Duodenal mucosa (tissue), 2 donors: ENCODE data around the gene VEGFB.
A peak's percentile ranks its signal among the peaks of the same experiment; 100 is the strongest.

Experiments
- H3K27ac ChIP-seq: one replicate; pipeline ENCODE4 v1.7.0; 2013; ENCODE audit warnings: low read depth, low read length
- H3K27me3 ChIP-seq, 2 donors: one replicate each; pipeline ENCODE4 v1.7.0; 2013; ENCODE audit warnings: low read length in 2 of 2, control low read depth in 1 of 2; ENCODE audit not compliant: insufficient read depth in 2 of 2, control insufficient read depth in 1 of 2
- H3K36me3 ChIP-seq, 2 donors: one replicate each; pipeline ENCODE4 v1.7.0; 2013; ENCODE audit warnings: low read length in 2 of 2, control low read depth in 1 of 2; ENCODE audit not compliant: insufficient read depth in 2 of 2, control insufficient read depth in 1 of 2
- H3K4me1 ChIP-seq, 2 donors: one replicate each; pipeline ENCODE4 v1.7.0; 2013; ENCODE audit warnings: low read length in 2 of 2, control low read depth in 1 of 2; ENCODE audit not compliant: insufficient read depth in 2 of 2, control insufficient read depth in 1 of 2
- H3K4me3 ChIP-seq, 2 donors: one replicate each; pipeline ENCODE4 v1.7.0; 2013; ENCODE audit warnings: low read length in 2 of 2, low read depth in 1 of 2
- H3K9ac ChIP-seq, 2 donors: one replicate each; pipeline ENCODE4 v1.7.0; 2013; ENCODE audit warnings: low read length in 2 of 2, low read depth in 1 of 2
- H3K9me3 ChIP-seq, 2 donors: one replicate each; pipeline ENCODE4 v1.7.0; 2013; ENCODE audit warnings: low read length in 2 of 2, control low read depth in 1 of 2; ENCODE audit not compliant: control insufficient read depth in 1 of 2

The VEGFB gene

GRCh38 chr11:64251016-64251752, 16.8 kb downstream of the VEGFB start, which contains the start of gene PLCB3:
Gene PLCB3, plus strand, starts transcription at chr11:64251530. Its CDS starts 120 bp downstream, at chr11:64251650.
- Histone ChIP-seq H3K9me3 (no peaks in the 10 kb centered on the region), H3K4me1 (peaks cover 59 to 71% of the 10 kb centered on the region in 2 donors), H3K36me3 (peaks cover 11 to 23% of the 10 kb centered on the region in 2 donors), H3K4me3 (peak within 1 kb of the TSS; percentile 66 to 90), H3K27me3 (no peaks in the 10 kb centered on the region), H3K27ac (peak within 1 kb of the TSS; percentile 94), H3K9ac (peak within 1 kb of the TSS; percentile 84 to 89)

GRCh38 chr11:64251753-64252002, 17.3 kb downstream of the VEGFB start:
- no peaks in the 10 kb centered on the region for H3K27me3 ChIP-seq
- H3K9me3 ChIP-seq = no peaks in the 10 kb centered on the region
- peak overlapping the region; percentile 94 for H3K27ac ChIP-seq
- H3K4me1 ChIP-seq = peaks cover 59 to 71% of the 10 kb centered on the region in 2 donors
- peaks cover 16 to 28% of the 10 kb centered on the region in 2 donors for H3K36me3 ChIP-seq
- peak overlapping the region; percentile 84 to 89 for H3K9ac ChIP-seq
- peak overlapping the region; percentile 66 to 90 for H3K4me3 ChIP-seq

- peak overlapping the region; percentile 66 to 90 for H3K4me3 ChIP-seq
- H3K4me1 ChIP-seq = peaks cover 59 to 68% of the 10 kb centered on the region in 2 donors
- H3K27ac ChIP-seq = peak overlapping the region; percentile 94
- no peaks in the 10 kb centered on the region for H3K9me3 ChIP-seq
- peaks cover 16 to 31% of the 10 kb centered on the region in 2 donors for H3K36me3 ChIP-seq
- H3K27me3 ChIP-seq = no peaks in the 10 kb centered on the region
- H3K9ac ChIP-seq = peak overlapping the region; percentile 84 to 89
Measured at GRCh38 chr11:64252003-64252872, 17.9 kb downstream of the VEGFB start.

DNA sequence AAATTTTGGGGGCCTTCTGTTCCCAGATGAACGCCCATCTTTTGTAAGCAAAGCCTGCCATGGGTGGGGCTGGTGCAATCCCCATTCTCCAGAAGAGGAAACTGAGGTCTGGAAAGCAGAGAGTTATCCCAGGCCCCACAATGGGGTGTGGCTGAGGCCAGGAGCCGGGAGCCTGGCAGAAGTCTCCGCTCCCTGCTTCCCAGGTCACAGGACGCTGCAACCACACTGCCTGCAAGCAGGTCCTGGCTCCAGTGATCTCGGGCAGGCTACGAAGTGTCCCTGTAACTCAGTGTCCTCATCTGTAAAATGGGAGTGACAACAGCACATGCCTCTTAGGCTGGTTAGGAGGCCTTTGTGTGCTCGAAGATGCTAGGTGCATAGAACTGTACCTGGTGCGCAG, 18.7 kb downstream of the VEGFB start:
- Histone ChIP-seq H3K9ac (peak overlapping the region; percentile 56 to 89), H3K27me3 (no peaks in the 10 kb centered on the region), H3K36me3 (peaks cover 16 to 37% of the 10 kb centered on the region in 2 donors), H3K27ac (peak overlapping the region; percentile 94), H3K4me3 (peak overlapping the region; percentile 66 to 90), H3K4me1 (peaks cover 53 to 61% of the 10 kb centered on the region in 2 donors), H3K9me3 (no peaks in the 10 kb centered on the region)

DNA sequence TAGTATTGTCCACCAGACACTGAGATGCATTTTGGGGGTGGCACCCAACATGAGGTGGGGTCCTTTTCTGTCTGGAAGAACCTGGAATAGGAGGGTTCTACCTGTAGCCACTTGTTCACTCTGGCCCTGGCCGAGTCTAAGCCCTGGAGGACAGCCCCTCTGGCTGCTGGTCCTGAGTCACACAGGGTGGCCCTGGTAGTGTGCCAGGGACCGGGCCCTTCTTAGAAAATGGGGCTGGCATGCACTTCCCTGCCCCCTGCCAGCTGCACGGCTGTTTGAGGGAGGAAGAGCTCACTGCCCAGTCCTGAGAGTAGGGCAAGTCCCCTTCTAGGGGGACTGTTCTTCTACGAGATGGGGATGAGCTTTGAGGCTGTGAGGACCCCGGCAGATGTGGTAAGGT, 19.1 kb downstream of the VEGFB start:
- Histone ChIP-seq H3K9me3 (no peaks in the 10 kb centered on the region), H3K27me3 (no peaks in the 10 kb centered on the region), H3K36me3 (peaks cover 20 to 41% of the 10 kb centered on the region in 2 donors), H3K4me3 (peak overlapping the region; percentile 66 to 90), H3K9ac (peak overlapping the region; percentile 56 to 89), H3K4me1 (peaks cover 49 to 57% of the 10 kb centered on the region in 2 donors), H3K27ac (no peak overlapping the region)

DNA sequence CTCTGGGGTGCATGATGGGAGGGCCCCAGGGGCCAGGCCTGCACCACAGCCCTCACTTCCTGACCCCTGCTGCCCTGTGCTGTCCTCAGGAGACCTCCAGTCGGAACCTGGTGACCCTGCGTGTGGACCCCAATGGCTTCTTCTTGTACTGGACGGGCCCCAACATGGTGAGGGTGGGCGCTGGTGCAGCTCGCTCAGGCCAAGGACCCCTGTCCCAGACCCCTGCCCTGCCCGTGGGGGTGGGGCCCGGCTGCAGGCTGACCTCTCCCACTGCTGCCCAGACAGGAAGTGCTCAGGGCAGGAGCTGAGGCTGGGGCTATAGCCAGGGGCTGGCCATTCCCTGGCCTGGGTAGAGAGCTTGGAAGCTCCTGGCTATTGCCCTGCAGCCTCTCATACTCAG, 19.9 kb downstream of the VEGFB start:
- H3K9ac ChIP-seq = no peak overlapping the region
- peak overlapping the region in 1 of 2 donors; percentile 66 for H3K4me3 ChIP-seq
- H3K36me3 ChIP-seq = peaks cover 24 to 49% of the 10 kb centered on the region in 2 donors
- H3K4me1 ChIP-seq = peaks cover 42 to 52% of the 10 kb centered on the region in 2 donors
- no peaks in the 10 kb centered on the region for H3K27me3 ChIP-seq
- H3K9me3 ChIP-seq = no peaks in the 10 kb centered on the region
- no peak overlapping the region for H3K27ac ChIP-seq

- Histone ChIP-seq H3K9me3 (no peaks in the 10 kb centered on the region), H3K27me3 (no peaks in the 10 kb centered on the region), H3K4me3 (no peak overlapping the region), H3K4me1 (peaks cover 35 to 42% of the 10 kb centered on the region in 2 donors), H3K27ac (no peak overlapping the region), H3K36me3 (peaks cover 35 to 61% of the 10 kb centered on the region in 2 donors), H3K9ac (no peak overlapping the region)
Measured at GRCh38 chr11:64255135-64256128, 21.0 kb downstream of the VEGFB start.

DNA sequence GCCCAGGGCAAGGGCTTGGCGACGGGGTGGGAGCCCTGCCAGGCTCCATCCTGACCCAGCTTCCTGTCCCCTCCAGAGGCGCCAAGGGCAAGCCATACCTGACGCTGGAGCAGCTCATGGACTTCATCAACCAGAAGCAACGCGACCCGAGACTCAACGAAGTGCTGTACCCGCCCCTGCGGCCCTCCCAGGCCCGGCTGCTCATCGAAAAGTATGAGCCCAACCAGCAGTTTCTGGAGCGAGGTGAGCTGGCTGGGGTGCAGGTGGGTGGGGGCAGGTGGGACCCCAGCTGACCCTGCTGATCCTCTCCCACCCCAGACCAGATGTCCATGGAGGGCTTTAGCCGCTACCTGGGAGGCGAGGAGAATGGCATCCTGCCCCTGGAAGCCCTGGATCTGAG, 21.9 kb downstream of the VEGFB start:
- no peak overlapping the region for H3K9ac ChIP-seq
- peaks cover 38 to 68% of the 10 kb centered on the region in 2 donors for H3K36me3 ChIP-seq
- no peaks in the 10 kb centered on the region for H3K27me3 ChIP-seq
- H3K4me3 ChIP-seq = no peak overlapping the region
- H3K4me1 ChIP-seq = peaks cover 30 to 35% of the 10 kb centered on the region in 2 donors
- no peaks in the 10 kb centered on the region for H3K9me3 ChIP-seq
- no peak overlapping the region for H3K27ac ChIP-seq

DNA sequence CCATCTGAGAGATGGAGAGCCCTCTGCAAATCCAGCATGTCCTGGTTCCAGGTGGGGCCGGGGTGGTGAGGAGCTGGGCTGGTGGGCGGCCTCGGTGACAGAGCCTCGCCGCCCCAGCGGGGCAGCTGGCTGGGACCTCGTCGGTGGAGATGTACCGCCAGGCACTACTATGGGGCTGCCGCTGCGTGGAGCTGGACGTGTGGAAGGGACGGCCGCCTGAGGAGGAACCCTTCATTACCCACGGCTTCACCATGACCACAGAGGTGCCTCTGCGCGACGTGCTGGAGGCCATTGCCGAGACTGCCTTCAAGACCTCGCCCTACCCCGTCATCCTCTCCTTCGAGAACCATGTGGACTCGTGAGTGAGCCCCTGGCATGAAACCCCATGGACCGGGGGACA, 24.0 kb downstream of the VEGFB start:
- no peak overlapping the region for H3K27ac ChIP-seq
- no peaks in the 10 kb centered on the region for H3K27me3 ChIP-seq
- no peak overlapping the region for H3K4me3 ChIP-seq
- peaks cover 23 to 24% of the 10 kb centered on the region in 2 donors for H3K4me1 ChIP-seq
- peaks cover 51 to 89% of the 10 kb centered on the region in 2 donors for H3K36me3 ChIP-seq
- no peak overlapping the region for H3K9ac ChIP-seq
- H3K9me3 ChIP-seq = no peaks in the 10 kb centered on the region
